GM12873 (cell line): Measurements from ENCODE around the gene PTPN18.

Source experiments
- TF ChIP-seq, protein P1 (sequence below): IDR thresholded peaks from 2 replicates; pipeline ENCODE4 v1.5.1; 2012; ENCODE audit warnings: low read depth, mild to moderate bottlenecking, moderate library complexity, low read length, control low read depth; ENCODE audit not compliant: insufficient read depth; ENCODE audit errors: missing control alignments

Gene PTPN18

DNA sequence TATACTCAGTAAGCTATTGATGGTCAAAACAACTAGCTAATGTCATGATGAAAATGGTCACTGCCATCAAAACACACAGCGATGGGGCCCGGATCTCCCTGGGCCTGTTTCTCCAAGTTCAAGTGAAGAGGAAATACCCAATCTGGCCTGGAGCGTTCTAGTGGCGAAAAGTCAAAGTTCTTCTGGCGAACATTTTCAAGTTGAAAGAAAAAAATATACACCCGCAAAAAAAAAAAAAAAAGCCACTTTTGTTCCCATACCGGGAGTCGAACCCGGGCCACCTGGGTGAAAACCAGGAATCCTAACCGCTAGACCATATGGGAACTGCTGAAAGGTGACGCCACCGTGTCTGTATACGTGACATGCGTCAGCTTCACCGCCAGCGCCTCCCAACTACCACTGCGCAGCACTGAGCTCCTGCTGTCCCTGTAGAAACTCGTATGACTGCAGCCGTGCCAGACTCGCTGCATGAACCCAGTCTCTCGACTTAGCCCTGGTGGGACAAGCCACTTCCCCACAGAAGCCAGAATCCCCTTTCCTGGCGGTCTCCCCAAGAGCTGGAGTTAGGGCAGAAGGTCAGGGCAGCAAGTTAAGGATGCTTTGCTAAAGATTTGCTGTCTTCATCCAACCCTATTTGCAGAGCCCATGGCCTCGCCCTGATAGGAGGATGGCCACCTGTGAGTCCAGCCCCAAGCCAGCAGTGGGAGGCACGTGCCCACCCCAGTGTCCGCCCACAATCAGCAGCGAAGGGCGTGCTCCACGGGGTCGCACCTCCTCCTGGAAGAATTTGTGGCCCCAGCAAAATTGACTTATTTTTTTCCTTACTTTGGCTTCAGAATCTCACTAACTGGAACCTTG, 18.8 kb upstream of the PTPN18 start:
- TF ChIP-seq, protein P1, sequence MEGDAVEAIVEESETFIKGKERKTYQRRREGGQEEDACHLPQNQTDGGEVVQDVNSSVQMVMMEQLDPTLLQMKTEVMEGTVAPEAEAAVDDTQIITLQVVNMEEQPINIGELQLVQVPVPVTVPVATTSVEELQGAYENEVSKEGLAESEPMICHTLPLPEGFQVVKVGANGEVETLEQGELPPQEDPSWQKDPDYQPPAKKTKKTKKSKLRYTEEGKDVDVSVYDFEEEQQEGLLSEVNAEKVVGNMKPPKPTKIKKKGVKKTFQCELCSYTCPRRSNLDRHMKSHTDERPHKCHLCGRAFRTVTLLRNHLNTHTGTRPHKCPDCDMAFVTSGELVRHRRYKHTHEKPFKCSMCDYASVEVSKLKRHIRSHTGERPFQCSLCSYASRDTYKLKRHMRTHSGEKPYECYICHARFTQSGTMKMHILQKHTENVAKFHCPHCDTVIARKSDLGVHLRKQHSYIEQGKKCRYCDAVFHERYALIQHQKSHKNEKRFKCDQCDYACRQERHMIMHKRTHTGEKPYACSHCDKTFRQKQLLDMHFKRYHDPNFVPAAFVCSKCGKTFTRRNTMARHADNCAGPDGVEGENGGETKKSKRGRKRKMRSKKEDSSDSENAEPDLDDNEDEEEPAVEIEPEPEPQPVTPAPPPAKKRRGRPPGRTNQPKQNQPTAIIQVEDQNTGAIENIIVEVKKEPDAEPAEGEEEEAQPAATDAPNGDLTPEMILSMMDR: no peak

DNA sequence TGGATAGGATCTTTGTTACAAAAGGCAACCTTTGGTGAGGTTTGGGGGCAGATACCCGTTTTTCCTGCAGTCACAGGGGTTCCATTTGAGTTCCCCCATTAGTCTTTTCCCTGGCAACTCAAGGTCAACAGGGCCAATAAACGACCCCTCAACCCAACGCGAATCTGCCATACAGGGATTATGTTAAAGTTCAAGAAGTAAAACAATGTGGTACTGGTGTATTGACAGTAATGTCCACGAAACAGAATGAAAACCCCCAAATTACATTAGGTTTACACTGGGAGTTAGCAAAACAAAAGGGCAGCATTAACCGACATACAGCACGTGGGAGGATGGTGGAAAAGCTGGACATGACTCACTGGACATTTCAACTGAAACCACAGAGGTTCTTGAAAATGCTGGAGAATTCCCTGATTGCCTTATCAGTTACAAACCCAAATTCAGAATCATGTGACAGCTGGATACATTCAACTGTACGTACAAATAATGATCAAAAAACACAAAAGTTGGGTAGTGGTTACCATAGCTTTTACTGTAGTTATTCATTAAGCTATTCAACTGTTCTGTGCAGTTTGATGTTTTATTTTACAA, 18.0 kb upstream of the PTPN18 start:
- TF ChIP-seq, protein P1: no peak

DNA sequence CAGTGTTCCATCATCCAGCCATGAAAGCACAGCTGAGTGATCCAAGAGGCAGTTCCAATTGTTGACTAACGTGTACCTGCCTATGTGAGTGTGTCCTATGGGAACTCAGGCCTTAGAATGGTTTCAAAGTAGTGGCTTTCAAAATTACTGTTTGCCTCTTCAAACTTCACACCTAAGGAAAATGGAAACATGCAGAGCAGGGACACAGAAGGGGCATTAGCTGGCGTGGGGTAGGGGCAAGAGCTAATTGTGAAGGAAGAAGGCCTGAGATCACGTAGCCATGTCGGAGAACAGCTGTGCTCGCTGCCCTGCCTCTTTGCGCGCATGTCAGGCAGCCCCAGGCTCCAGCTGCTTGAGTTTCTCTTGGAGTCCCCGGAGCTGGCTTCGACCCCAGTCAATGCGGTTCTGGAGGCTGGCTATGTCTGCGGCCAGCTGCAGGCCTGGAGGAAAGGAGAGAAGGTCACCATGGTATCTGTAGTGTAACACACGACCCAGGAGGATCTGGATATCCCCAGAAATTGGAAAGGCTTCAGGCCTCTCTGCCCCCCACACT, 17.0 kb upstream of the PTPN18 start:
- TF ChIP-seq, protein P1: no peak

DNA sequence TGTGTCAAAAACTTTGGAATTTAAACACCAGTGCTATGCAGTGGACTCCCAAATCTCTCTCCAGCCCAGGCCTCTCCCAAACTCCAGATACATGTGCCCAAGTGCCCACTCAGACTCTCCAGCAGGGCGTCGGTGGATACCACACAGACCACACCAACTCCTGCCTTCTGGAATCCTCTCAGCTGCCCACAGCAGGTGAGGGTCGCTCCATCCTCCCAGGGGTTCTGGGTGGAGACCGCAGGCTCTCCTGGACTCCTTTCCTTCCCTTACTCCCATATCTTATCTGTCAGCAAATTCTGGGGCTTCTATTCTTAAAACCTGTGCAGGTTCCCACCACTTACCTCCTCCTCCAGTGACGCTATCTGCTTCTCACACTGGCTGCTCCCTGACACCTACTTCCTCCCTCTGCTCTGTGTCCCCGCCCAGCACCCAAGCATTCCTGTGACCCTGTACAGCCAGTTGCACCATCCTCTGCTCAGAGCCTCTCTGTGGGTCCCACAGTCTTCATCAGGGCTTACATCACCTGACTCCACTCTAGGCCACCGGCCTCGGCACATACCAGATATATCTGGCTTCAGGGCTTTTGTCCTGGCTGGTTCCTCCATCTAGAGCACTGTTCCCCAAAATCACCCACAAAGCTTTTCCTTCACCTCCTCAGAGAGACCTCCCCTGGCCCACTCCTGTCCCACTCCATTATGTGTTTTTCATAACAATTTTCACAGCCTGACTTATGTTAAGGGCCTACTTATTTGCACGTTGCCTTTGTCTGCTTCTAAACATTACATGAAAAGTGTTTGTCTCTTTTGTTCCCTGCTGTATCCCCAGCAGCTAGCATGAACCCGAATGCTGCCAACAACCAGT, 15.7 kb upstream of the PTPN18 start:
- TF ChIP-seq, protein P1: no peak

DNA sequence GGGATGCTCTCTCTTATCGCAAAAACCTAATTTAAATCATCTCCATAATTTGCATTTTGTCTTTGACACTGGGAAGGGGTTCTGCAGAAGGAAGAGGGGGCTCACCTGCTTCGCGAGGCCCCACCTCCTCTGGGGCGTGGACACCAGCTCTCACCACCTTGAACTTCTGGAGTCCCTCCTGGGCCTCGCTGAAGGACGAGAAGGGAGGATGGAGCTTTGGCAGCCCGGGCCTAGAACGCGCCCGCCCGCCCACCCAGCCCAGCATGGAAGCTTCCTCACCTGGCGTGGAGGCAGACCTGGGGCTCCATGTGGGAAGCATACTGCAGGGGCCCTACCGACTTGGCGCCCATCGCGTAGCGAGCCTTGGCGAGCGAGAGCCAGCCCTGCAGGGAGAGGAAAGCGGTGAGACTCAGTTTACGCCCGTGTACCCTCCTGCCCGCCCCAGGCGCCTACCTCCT, 14.3 kb upstream of the PTPN18 start:
- TF ChIP-seq, protein P1: no peak

DNA sequence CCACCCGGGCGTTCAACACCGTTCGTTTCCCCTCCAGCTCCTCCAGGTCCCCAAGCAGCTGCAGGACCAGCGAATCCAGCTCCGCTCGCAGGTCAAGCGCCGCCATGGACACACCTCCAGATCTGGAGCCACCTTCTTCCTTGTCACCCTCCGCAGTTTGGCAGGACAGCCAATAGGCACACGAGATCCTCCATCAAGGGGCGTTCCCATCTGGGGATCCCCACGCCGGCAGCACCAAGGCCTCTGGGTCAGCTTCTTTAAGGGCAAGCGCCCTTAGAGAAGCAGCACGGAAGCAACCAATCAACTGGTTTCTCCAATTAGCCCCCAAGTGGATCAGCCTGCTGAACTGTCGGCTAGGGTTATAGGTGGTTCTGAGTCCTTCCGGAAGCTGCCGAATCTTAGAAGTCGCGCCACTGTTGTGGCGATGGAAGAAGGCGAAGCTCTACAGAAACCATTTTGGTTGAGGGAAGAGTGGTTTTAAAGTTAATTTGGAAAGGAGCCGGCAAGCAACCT, 13.8 kb upstream of the PTPN18 start:
- TF ChIP-seq, protein P1: no peak
